NCI-H2227 treated with DMSO at 0.1 percent for 48 hours (cell line): ENCODE results near the gene IL17RE.

Experiments used
- DNase-seq: peaks from one replicate; lab custom pipeline; 2025; lab: John Stamatoyannopoulos, UW

IL17RE gene

GRCh38 chr3:9903904-9904303 is 1.3 kb downstream of the IL17RE start:
- DNase-seq = no peak

- DNase-seq = no peak
Observed at GRCh38 chr3:9906480-9906879, 3.8 kb downstream of the IL17RE start.

- DNase-seq = no peak
Observed at GRCh38 chr3:9908286-9908685, 5.6 kb downstream of the IL17RE start.

- no peak for DNase-seq
Observed at GRCh38 chr3:9909221-9910013, 6.8 kb downstream of the IL17RE start.

- DNase-seq = no peak
Observed at GRCh38 chr3:9911863-9912262, 9.2 kb downstream of the IL17RE start.

GRCh38 chr3:9912294-9912935 is 9.8 kb downstream of the IL17RE start:
- no peak for DNase-seq

- DNase-seq = no peak
Observed at GRCh38 chr3:9913601-9914000, 11.0 kb downstream of the IL17RE start.

GRCh38 chr3:9914011-9914410 is 11.4 kb downstream of the IL17RE start:
- no peak for DNase-seq

- peak; percentile 8 for DNase-seq
Observed at GRCh38 chr3:9914559-9915253, 12.1 kb downstream of the IL17RE start.

- DNase-seq = no peak
Observed at GRCh38 chr3:9915254-9916141, 12.8 kb downstream of the IL17RE start.

- DNase-seq = no peak
Observed at GRCh38 chr3:9916346-9916733, 13.7 kb downstream of the IL17RE start.

GRCh38 chr3:9916734-9917680 is 14.4 kb downstream of the IL17RE start, which contains the start of gene IL17RC:
Gene IL17RC, plus strand, starts transcription at chr3:9917098. Its CDS starts 218 bp downstream, at chr3:9917316.
- peak; percentile 37 for DNase-seq

- DNase-seq = no peak
Observed at GRCh38 chr3:9917820-9918219, 15.2 kb downstream of the IL17RE start.

- no peak for DNase-seq
Observed at GRCh38 chr3:9918261-9919038, 15.8 kb downstream of the IL17RE start.

- DNase-seq = no peak
Observed at GRCh38 chr3:9928158-9928557, 25.5 kb downstream of the IL17RE start.

- DNase-seq = no peak
Observed at GRCh38 chr3:9930804-9931418, 28.3 kb downstream of the IL17RE start.

- no peak for DNase-seq
Observed at GRCh38 chr3:9932535-9932842, 29.8 kb downstream of the IL17RE start.

- DNase-seq = peak; percentile 43
Observed at GRCh38 chr3:9932843-9933560, 30.4 kb downstream of the IL17RE start.
